Loucy (cell line): ENCODE results near the gene NOLC1.

ENCODE experiments used
- H2AFZ ChIP-seq: fragments of 200-600 bp; sonication (generic); 2 replicates; pipeline ENCODE4 v1.6.0; 2016; ENCODE audit warnings: antibody characterized with exemption, mild to moderate bottlenecking, low read length, moderate library complexity
- H3F3A ChIP-seq: fragments of 200-600 bp; 2 replicates; pipeline ENCODE4 v1.6.0; 2016; ENCODE audit warnings: antibody characterized with exemption, low read depth, mild to moderate bottlenecking
- H3K27me3 ChIP-seq: fragments of 200-600 bp; sonication (generic); 2 replicates; pipeline ENCODE4 v1.6.1; 2014; ENCODE audit warnings: low read length, mild to moderate bottlenecking; ENCODE audit not compliant: insufficient read depth, poor library complexity, severe bottlenecking
- H3K36me3 ChIP-seq: fragments of 200-600 bp; sonication (generic); 2 replicates; pipeline ENCODE4 v1.6.1; 2016; ENCODE audit warnings: low read length; ENCODE audit not compliant: insufficient read depth
- H3K4me1 ChIP-seq: fragments of 200-600 bp; sonication (generic); 2 replicates; pipeline ENCODE4 v1.5.1; 2014; ENCODE audit warnings: low read length, mild to moderate bottlenecking; ENCODE audit not compliant: insufficient read depth, poor library complexity, severe bottlenecking
- H3K4me2 ChIP-seq: fragments of 200-600 bp; sonication (generic); 2 replicates; pipeline ENCODE4 v1.6.0; 2014; ENCODE audit warnings: antibody characterized with exemption, low read length, low read depth, mild to moderate bottlenecking; ENCODE audit not compliant: poor library complexity, severe bottlenecking
- H3K4me3 ChIP-seq: fragments of 200-600 bp; sonication (generic); 2 replicates; pipeline ENCODE4 v1.5.1; 2014; ENCODE audit warnings: low read length, mild to moderate bottlenecking, mixed read lengths; ENCODE audit not compliant: poor library complexity, severe bottlenecking
- H3K79me2 ChIP-seq: fragments of 200-600 bp; sonication (generic); 2 replicates; pipeline ENCODE4 v1.6.1; 2014; ENCODE audit warnings: low read length; ENCODE audit not compliant: insufficient read depth
- H3K9ac ChIP-seq: fragments of 200-600 bp; sonication (generic); 2 replicates; pipeline ENCODE4 v1.6.0; 2014; ENCODE audit warnings: mild to moderate bottlenecking, low read depth, low read length, moderate library complexity; ENCODE audit not compliant: poor library complexity, severe bottlenecking
- H3K9me2 ChIP-seq: fragments of 200-600 bp; sonication (generic); replicated peaks from 2 replicates; pipeline ENCODE4 v1.6.1; 2016; ENCODE audit warnings: low read depth, low read length, mixed read lengths
- H3K9me3 ChIP-seq: fragments of 200-600 bp; sonication (generic); 2 replicates; pipeline ENCODE4 v1.6.1; 2014; ENCODE audit warnings: mild to moderate bottlenecking, antibody characterized with exemption, low read length, low read depth; ENCODE audit not compliant: insufficient read depth
- H4K20me1 ChIP-seq: fragments of 200-600 bp; sonication (generic); 2 replicates; pipeline ENCODE4 v1.6.0; 2014; ENCODE audit warnings: antibody characterized with exemption, low read length, mild to moderate bottlenecking; ENCODE audit not compliant: insufficient read depth, poor library complexity, severe bottlenecking
- CTCF ChIP-seq: fragments of 200-600 bp; sonication (generic); conservative IDR thresholded peaks from 2 replicates; pipeline ENCODE4 v1.5.1; 2014; ENCODE audit warnings: mild to moderate bottlenecking, antibody characterized with exemption, low read length
- EZH2phosphoT487 ChIP-seq: fragments of 200-600 bp; IDR thresholded peaks from 2 replicates; pipeline ENCODE4 v1.6.1; 2018; ENCODE audit warnings: antibody characterized with exemption, mild to moderate bottlenecking, moderate library complexity, borderline replicate concordance

NOLC1 gene

GRCh38 chr10:102184606-102185005 is 32.4 kb downstream of the NOLC1 start:
- no peak overlapping the region for H3K4me3 ChIP-seq
- no peaks in the 10 kb centered on the region for H4K20me1 ChIP-seq
- TF ChIP-seq EZH2phosphoT487: no peak
- TF ChIP-seq CTCF: no peak
- no peak overlapping the region for H2AFZ ChIP-seq
- no peaks in the 10 kb centered on the region for H3K79me2 ChIP-seq
- H3K9ac ChIP-seq: no peak overlapping the region
- H3K9me2 ChIP-seq: no peaks in the 10 kb centered on the region
- H3K36me3 ChIP-seq: no peaks in the 10 kb centered on the region
- H3K27me3 ChIP-seq: peaks cover 3% of the 10 kb centered on the region
- H3K4me2 ChIP-seq: no peak overlapping the region
- H3F3A ChIP-seq: no peaks in the 10 kb centered on the region
- H3K4me1 ChIP-seq: peaks cover 3% of the 10 kb centered on the region
- no peaks in the 10 kb centered on the region for H3K9me3 ChIP-seq

- peaks cover 3% of the 10 kb centered on the region for H3K4me1 ChIP-seq
- no peak overlapping the region for H3K4me3 ChIP-seq
- H4K20me1 ChIP-seq: no peaks in the 10 kb centered on the region
- no peak overlapping the region for H2AFZ ChIP-seq
- no peaks in the 10 kb centered on the region for H3F3A ChIP-seq
- H3K9me3 ChIP-seq: no peaks in the 10 kb centered on the region
- TF ChIP-seq EZH2phosphoT487 (no peak), CTCF (no peak)
- no peak overlapping the region for H3K4me2 ChIP-seq
- H3K9me2 ChIP-seq: no peaks in the 10 kb centered on the region
- no peaks in the 10 kb centered on the region for H3K79me2 ChIP-seq
- H3K9ac ChIP-seq: no peak overlapping the region
- peaks cover 3% of the 10 kb centered on the region for H3K27me3 ChIP-seq
- H3K36me3 ChIP-seq: no peaks in the 10 kb centered on the region
Measured at GRCh38 chr10:102185272-102185671, 33.1 kb downstream of the NOLC1 start.

- H3K4me1 ChIP-seq: peaks cover 3% of the 10 kb centered on the region
- H3K79me2 ChIP-seq: no peaks in the 10 kb centered on the region
- H4K20me1 ChIP-seq: no peaks in the 10 kb centered on the region
- H3K9me2 ChIP-seq: no peaks in the 10 kb centered on the region
- H3K9me3 ChIP-seq: no peaks in the 10 kb centered on the region
- H3K4me2 ChIP-seq: no peak overlapping the region
- TF ChIP-seq EZH2phosphoT487: no peak
- TF ChIP-seq CTCF: no peak
- H3F3A ChIP-seq: no peaks in the 10 kb centered on the region
- no peak overlapping the region for H3K4me3 ChIP-seq
- H3K27me3 ChIP-seq: peaks cover 3% of the 10 kb centered on the region
- no peaks in the 10 kb centered on the region for H3K36me3 ChIP-seq
- no peak overlapping the region for H3K9ac ChIP-seq
- no peak overlapping the region for H2AFZ ChIP-seq
Measured at GRCh38 chr10:102185811-102186527, 33.8 kb downstream of the NOLC1 start.
